ENCODE measurements around the gene WDR5B. TPM values are rescaled to one million over a fixed set of nuclear protein-coding genes. Genes with fewer than 3 reads are reported as not detected.

Gene WDR5B
- total RNA-seq, 1 experiment from 2014 or later, result 3.4 TPM

- H3K36me3 ChIP-seq (ENCODE audit: control insufficient read depth in 1 of 2, insufficient read depth in 2 of 2, low read length in 2 of 2), result 0 out of 4 replicates have a peak, but pooled peaks cover 0 to 4% of the 10 kb centered on the region in 2 experiments
- H3K9me2 ChIP-seq (ENCODE audit: insufficient read depth), result no peaks in the 10 kb centered on the region
- DNase-seq (ENCODE audit: low read depth, low spot score), result no peak
- peaks cover 0 to 7% of the 10 kb centered on the region in 2 experiments; a peak in 1 of 4 replicates for H3K4me1 ChIP-seq (ENCODE audit: control insufficient read depth in 1 of 2, insufficient read depth in 2 of 2, low read length in 2 of 2)
- H3K4me2 ChIP-seq (ENCODE audit: low read length), result no peak overlapping the region
- intact Hi-C loops (cut with micrococcal nuclease), result no loop called here
- H3K27ac ChIP-seq (ENCODE audit: low read depth, low read length), result no peak overlapping the region
- no TSS peak for BruUV-seq (replicated peaks)
- TF ChIP-seq CTCF (IDR thresholded peaks at IDR 0.05 in 2 of 3, conservative IDR thresholded peaks at IDR 0.05 in 1 of 3; ENCODE audit: borderline replicate concordance in 1 of 3, insufficient read depth in 1 of 3, low read depth in 2 of 3, low read length in 2 of 3) (no peak), POLR2AphosphoS5 (IDR thresholded peaks at IDR 0.05; ENCODE audit: low read depth, low read length) (no peak), SRF (IDR thresholded peaks at IDR 0.05; ENCODE audit: low read depth) (no peak), YY1 (IDR thresholded peaks at IDR 0.05; ENCODE audit: extremely low read depth, insufficient replicate concordance, low read depth, low read length) (no peak), EZH2 (IDR thresholded peaks at IDR 0.05) (no peak), MAX (IDR thresholded peaks at IDR 0.05) (no peak), EZH2phosphoT487 (IDR thresholded peaks at IDR 0.05; ENCODE audit: borderline replicate concordance) (no peak), CEBPB (IDR thresholded peaks at IDR 0.05; ENCODE audit: low read depth) (no peak), EGR1 (IDR thresholded peaks at IDR 0.05; ENCODE audit: low read depth) (no peak), REST (IDR thresholded peaks at IDR 0.05; ENCODE audit: low read depth) (no peak), POLR2A (IDR thresholded peaks at IDR 0.05; ENCODE audit: borderline replicate concordance, extremely low read depth, insufficient read depth, insufficient read length) (no peak), ZBTB33 (IDR thresholded peaks at IDR 0.05; ENCODE audit: extremely low read depth, insufficient replicate concordance, low read length) (no peak)
- RAD21 ChIA-PET (ENCODE audit: low non-redundant PET in 1 of 2, low total read pairs in 2 of 2, uncharacterized antibody in 2 of 2, unreplicated experiment in 2 of 2), result no interaction called here
- H3K9ac ChIP-seq (ENCODE audit: low read length), result no peak overlapping the region
- no peak overlapping the region for H3K4me3 ChIP-seq (replicated peaks in 1 of 2; ENCODE audit: low read depth in 1 of 2, low read length in 2 of 2)
- no peak overlapping the region for H2AFZ ChIP-seq (ENCODE audit: low read depth, low read length, poor library complexity, severe bottlenecking)
- peaks cover 79% of the 10 kb centered on the region for H3K79me2 ChIP-seq (ENCODE audit: insufficient read depth, low read length)
- no peaks in the 10 kb centered on the region for H4K20me1 ChIP-seq (ENCODE audit: insufficient read depth)
- POLR2A ChIA-PET, result no interaction called here
- no peaks in the 10 kb centered on the region for H3K27me3 ChIP-seq (ENCODE audit: insufficient read depth, low read length)
- CTCF ChIA-PET, result no interaction called here
- no peak for ATAC-seq
- H3K9me3 ChIP-seq (ENCODE audit: control insufficient read depth in 1 of 2, insufficient read depth in 1 of 2, low read depth in 1 of 2, low read length in 2 of 2), result no peaks in the 10 kb centered on the region
Observed at GRCh38 chr3:122387709-122388108, 28.2 kb downstream of the WDR5B start.
